GM12864 (cell line): ENCODE data around the gene METTL26.

Experiments
- DNase-seq: peaks from one replicate; pipeline ENCODE4 v3.0.0-alpha.2; 2011; ENCODE audit warnings: low read depth
- H3K4me3 ChIP-seq: 2 replicates; pipeline ENCODE4 v1.5.1; 2011; ENCODE audit warnings: mild to moderate bottlenecking, low read depth, low read length, control low read depth
- TF ChIP-seq, protein P1 (sequence below): IDR thresholded peaks from 2 replicates; pipeline ENCODE4 v1.5.1; 2011; ENCODE audit warnings: low read depth, mild to moderate bottlenecking, moderate library complexity, low read length, control low read depth, inconsistent platforms; ENCODE audit errors: missing control alignments

METTL26 gene

DNA sequence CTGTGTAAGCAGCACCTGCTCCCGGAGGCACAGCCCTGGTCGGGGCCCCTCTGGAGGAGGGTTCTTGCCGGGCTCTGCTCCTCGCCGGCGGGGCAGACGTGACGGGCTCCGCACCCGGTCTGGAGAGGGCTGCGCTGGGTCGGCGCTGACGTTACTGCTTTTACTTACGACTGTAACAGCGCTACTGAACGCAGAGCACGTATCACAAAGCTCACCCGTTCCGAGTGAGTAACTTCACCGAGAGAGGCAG lies 47.5 kb downstream of the METTL26 start:
- peak overlapping the region; percentile 82 for H3K4me3 ChIP-seq
- DNase-seq, result peak; percentile 43
- TF ChIP-seq, protein P1, sequence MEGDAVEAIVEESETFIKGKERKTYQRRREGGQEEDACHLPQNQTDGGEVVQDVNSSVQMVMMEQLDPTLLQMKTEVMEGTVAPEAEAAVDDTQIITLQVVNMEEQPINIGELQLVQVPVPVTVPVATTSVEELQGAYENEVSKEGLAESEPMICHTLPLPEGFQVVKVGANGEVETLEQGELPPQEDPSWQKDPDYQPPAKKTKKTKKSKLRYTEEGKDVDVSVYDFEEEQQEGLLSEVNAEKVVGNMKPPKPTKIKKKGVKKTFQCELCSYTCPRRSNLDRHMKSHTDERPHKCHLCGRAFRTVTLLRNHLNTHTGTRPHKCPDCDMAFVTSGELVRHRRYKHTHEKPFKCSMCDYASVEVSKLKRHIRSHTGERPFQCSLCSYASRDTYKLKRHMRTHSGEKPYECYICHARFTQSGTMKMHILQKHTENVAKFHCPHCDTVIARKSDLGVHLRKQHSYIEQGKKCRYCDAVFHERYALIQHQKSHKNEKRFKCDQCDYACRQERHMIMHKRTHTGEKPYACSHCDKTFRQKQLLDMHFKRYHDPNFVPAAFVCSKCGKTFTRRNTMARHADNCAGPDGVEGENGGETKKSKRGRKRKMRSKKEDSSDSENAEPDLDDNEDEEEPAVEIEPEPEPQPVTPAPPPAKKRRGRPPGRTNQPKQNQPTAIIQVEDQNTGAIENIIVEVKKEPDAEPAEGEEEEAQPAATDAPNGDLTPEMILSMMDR, result no peak

DNA sequence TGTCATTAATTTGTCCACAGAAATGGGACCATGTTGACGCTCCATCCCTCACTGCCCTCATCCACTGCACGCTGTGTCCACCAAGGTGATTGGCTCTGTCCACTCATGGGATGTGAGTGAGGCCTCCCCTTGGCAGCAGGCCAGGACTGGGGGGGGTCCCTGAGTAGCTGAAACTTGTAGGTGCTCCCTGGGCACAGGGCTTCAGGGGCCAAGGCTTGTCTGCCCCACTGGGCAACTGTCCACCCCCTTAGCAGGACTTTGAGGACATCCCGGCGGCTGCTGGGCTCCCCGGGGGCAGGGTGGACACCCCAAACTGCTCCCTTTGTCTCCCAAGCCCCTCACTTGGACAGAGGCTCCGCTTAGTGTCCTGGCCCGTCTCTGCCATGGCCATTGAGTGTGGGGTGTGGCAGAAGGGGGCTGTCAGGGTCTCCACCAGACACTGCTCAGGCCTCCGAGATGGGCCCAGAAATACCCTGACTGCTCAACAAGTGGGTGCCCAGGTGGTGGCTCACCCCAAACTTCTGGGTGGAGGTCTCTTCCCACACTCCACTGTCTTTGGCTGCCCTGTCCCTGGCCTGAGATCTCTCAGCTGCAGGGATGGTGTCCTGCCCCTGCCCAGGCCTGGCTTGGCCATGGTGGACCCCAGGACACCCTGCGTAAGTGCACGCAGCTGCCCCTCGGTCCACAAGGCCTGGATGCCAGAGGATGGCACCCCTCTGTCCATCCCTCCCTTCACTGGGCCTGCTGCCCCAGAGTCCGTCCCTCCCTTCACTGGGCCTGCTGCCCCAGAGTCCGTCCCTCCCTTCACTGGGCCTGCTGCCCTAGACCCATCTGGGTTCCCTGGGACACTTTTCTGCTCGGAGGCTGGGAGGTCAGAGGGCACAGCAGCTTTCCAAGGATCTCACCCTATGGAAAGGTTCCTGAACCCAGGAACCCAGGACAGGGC lies 49.2 kb downstream of the METTL26 start:
- H3K4me3 ChIP-seq, result peak overlapping the region; percentile 82

DNA sequence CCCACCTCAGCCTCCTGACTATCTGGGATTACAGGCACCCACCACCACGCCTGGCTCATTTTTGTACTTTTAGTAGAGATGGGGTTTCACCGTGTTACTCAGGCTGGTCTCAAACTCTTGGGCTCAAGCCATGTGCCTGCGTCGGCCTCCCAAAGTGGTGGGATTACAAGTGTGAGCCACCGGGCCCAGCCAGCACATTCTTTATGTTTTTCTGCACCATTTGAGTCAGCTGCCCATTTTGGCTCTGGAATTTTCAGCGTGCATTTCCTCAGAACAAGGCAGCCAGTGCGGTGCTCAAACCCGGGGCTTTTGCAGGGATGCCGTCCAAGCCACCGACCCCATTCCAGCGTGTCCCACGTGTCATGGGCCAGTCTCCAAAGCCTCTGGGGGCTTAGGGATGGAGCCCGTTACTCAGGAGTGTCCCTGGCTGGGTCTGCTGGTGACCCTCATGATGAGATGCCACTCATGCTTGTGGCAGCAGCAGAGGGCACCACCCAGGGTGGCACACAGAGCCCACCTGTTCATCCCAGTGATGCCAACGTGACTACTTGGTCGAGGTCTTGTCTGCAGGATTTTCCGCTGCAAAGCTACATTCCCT lies 50.0 kb downstream of the METTL26 start:
- no peak for DNase-seq
- H3K4me3 ChIP-seq, result no peak overlapping the region
- TF ChIP-seq, protein P1, result no peak

More for the DNA sequence above, 49.2 kb downstream of the METTL26 start:
- no peak for DNase-seq
- TF ChIP-seq, protein P1, result no peak

DNA sequence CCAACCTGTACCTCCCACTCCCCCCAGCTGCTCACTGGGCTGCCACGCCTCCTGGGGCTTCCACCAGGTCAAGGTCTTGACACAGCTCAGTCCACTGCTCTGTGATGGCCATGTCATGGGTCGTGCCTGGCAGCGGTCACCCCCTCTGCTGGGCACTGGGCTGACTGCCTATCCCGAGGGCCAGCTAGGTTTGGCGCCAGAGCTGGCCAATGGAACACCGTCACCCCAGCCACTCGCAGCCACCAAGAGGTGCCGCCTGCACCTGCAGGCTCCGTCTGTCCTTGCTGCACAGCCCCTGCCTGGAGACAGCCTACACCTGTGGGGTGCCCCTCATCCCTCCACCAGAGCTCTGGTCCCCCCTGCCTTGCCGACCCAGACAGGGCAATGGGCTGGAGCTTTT lies 50.8 kb downstream of the METTL26 start:
- H3K4me3 ChIP-seq, result no peak overlapping the region
- DNase-seq, result no peak
- TF ChIP-seq, protein P1, result no peak
